Trophoblast cell (in vitro differentiated cells and primary cell): Measurements from ENCODE around the gene FREM1.

Experiments used
- DNase-seq, 2 donors: peaks; one replicate each; pipeline ENCODE4 v3.0.0-alpha.2; 2016
- H2AFZ ChIP-seq: 2 replicates; pipeline ENCODE4 v1.6.1; 2013; ENCODE audit warnings: low read length, moderate library complexity, mild to moderate bottlenecking; ENCODE audit not compliant: insufficient read depth, poor library complexity
- H2AK5ac ChIP-seq: 2 replicates; pipeline ENCODE4 v1.6.1; 2013; ENCODE audit warnings: mild to moderate bottlenecking, low read length
- H2BK120ac ChIP-seq: 2 replicates; pipeline ENCODE4 v1.6.1; 2013; ENCODE audit warnings: low read length, mild to moderate bottlenecking, moderate library complexity; ENCODE audit not compliant: insufficient read depth, poor library complexity
- H2BK12ac ChIP-seq: 2 replicates; pipeline ENCODE4 v1.6.1; 2013; ENCODE audit warnings: mild to moderate bottlenecking, low read length, moderate library complexity
- H2BK5ac ChIP-seq: 2 replicates; pipeline ENCODE4 v1.6.1; 2013; ENCODE audit warnings: low read length, low read depth, moderate library complexity, mild to moderate bottlenecking; ENCODE audit not compliant: poor library complexity
- H3K14ac ChIP-seq: 2 replicates; pipeline ENCODE4 v1.6.1; 2013; ENCODE audit warnings: mild to moderate bottlenecking, low read length
- H3K18ac ChIP-seq: 2 replicates; pipeline ENCODE4 v1.6.1; 2013; ENCODE audit warnings: mild to moderate bottlenecking, low read length
- H3K23ac ChIP-seq: 2 replicates; pipeline ENCODE4 v1.6.1; 2013; ENCODE audit warnings: low read length
- H3K27ac ChIP-seq: 2 replicates; pipeline ENCODE4 v1.5.1; 2013; ENCODE audit warnings: low read depth, mild to moderate bottlenecking, inconsistent platforms, low read length, moderate library complexity
- H3K27me3 ChIP-seq: 2 replicates; pipeline ENCODE4 v1.6.1; 2013; ENCODE audit warnings: inconsistent platforms, mild to moderate bottlenecking, low read length, moderate library complexity; ENCODE audit not compliant: insufficient read depth
- H3K36me3 ChIP-seq, 2 experiments: 1 replicate in 1 of 2; 2 replicates in 1 of 2; pipeline ENCODE4 v1.6.1; 2013; ENCODE audit warnings: low read length in 2 of 2, mild to moderate bottlenecking in 2 of 2, moderate library complexity in 1 of 2; ENCODE audit not compliant: insufficient read depth in 2 of 2, control insufficient read depth in 1 of 2
- H3K4ac ChIP-seq: 2 replicates; pipeline ENCODE4 v1.6.1; 2013; ENCODE audit warnings: low read depth, mild to moderate bottlenecking, low read length, moderate library complexity
- H3K4me1 ChIP-seq, 2 experiments: 1 replicate in 1 of 2; 2 replicates in 1 of 2; pipeline ENCODE4 v1.6.1; 2013; ENCODE audit warnings: low read length in 2 of 2, mild to moderate bottlenecking in 2 of 2, moderate library complexity in 1 of 2; ENCODE audit not compliant: insufficient read depth in 2 of 2, control insufficient read depth in 1 of 2
- H3K4me2 ChIP-seq: 2 replicates; pipeline ENCODE4 v1.6.1; 2013; ENCODE audit warnings: inconsistent platforms, mild to moderate bottlenecking, low read length, moderate library complexity
- H3K4me3 ChIP-seq: 2 replicates; pipeline ENCODE4 v1.5.1; 2013; ENCODE audit warnings: mild to moderate bottlenecking, low read depth, low read length, inconsistent platforms
- H3K79me1 ChIP-seq: one replicate; pipeline ENCODE4 v1.6.1; 2013; ENCODE audit warnings: low read length
- H3K79me2 ChIP-seq: 2 replicates; pipeline ENCODE4 v1.6.1; 2013; ENCODE audit warnings: low read length, mild to moderate bottlenecking; ENCODE audit not compliant: control insufficient read depth, insufficient read depth, poor library complexity
- H3K9ac ChIP-seq: 2 replicates; pipeline ENCODE4 v1.6.1; 2013; ENCODE audit warnings: mild to moderate bottlenecking, low read length
- H3K9me3 ChIP-seq: 2 replicates; pipeline ENCODE4 v1.6.1; 2013; ENCODE audit warnings: low read depth, mild to moderate bottlenecking, control low read depth, inconsistent platforms, low read length; ENCODE audit not compliant: insufficient read depth
- H4K12ac ChIP-seq: 2 replicates; pipeline ENCODE4 v1.6.1; 2013; ENCODE audit warnings: low read depth, mild to moderate bottlenecking, low read length, moderate library complexity
- H4K8ac ChIP-seq: 2 replicates; pipeline ENCODE4 v1.6.1; 2013; ENCODE audit warnings: low read depth, mild to moderate bottlenecking, low read length, moderate library complexity
- H4K91ac ChIP-seq: one replicate; pipeline ENCODE4 v1.6.1; 2013; ENCODE audit warnings: low read depth, mild to moderate bottlenecking, low read length, moderate library complexity
- WGBS: extraction: QIAGEN DNeasy Blood & Tissue Kit; methylation state at CpG from one replicate; pipeline ENCODE4 v1.1.7; 2013; ENCODE audit warnings: missing lambda C conversion rate; ENCODE audit not compliant: insufficient read length, insufficient coverage; ENCODE audit errors: extremely low coverage; 5-methylcytosine and 5-hydroxymethylcytosine counted together

Gene FREM1

DNA sequence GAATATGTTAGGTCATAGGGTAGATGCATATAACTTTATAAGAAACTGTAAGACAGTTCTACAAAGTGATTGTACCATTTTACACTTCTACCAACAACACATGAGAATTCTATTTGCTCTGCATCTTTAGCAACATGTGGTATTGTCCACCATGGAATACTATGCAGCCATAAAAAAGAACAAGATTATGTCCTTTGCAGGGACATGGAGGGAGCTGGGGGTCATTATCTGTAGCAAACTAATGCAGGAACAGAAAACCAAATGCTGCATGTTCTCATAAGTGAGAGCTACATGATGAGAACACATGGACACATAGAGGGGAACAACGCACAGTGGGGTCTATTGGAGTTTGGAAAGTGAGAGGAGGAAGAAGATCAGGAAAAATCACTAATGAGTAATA lies 165.5 kb downstream of the FREM1 start:
- H4K91ac ChIP-seq: no peak overlapping the region
- peaks cover 6 to 17% of the 10 kb centered on the region in 2 experiments for H3K36me3 ChIP-seq
- H3K27me3 ChIP-seq: no peaks in the 10 kb centered on the region
- peaks cover 2 to 7% of the 10 kb centered on the region in 2 experiments for H3K4me1 ChIP-seq
- H3K4me3 ChIP-seq: no peak overlapping the region
- H3K9me3 ChIP-seq: no peaks in the 10 kb centered on the region
- WGBS: no CpG with 5 or more reads among the region's 1 CpG
- H3K79me1 ChIP-seq: no peaks in the 10 kb centered on the region
- H2AK5ac ChIP-seq: no peak overlapping the region
- no peak overlapping the region for H2BK120ac ChIP-seq
- no peaks in the 10 kb centered on the region for H3K79me2 ChIP-seq
- H3K4me2 ChIP-seq: no peak overlapping the region
- H2BK12ac ChIP-seq: no peak overlapping the region
- H2BK5ac ChIP-seq: no peak overlapping the region
- H3K14ac ChIP-seq: no peak overlapping the region
- no peak overlapping the region for H3K4ac ChIP-seq
- no peak overlapping the region for H3K18ac ChIP-seq
- no peak overlapping the region for H2AFZ ChIP-seq
- no peak overlapping the region for H4K8ac ChIP-seq
- H3K9ac ChIP-seq: no peak overlapping the region
- DNase-seq: no peak
- H4K12ac ChIP-seq: no peak overlapping the region
- no peak overlapping the region for H3K27ac ChIP-seq
- H3K23ac ChIP-seq: no peak overlapping the region

DNA sequence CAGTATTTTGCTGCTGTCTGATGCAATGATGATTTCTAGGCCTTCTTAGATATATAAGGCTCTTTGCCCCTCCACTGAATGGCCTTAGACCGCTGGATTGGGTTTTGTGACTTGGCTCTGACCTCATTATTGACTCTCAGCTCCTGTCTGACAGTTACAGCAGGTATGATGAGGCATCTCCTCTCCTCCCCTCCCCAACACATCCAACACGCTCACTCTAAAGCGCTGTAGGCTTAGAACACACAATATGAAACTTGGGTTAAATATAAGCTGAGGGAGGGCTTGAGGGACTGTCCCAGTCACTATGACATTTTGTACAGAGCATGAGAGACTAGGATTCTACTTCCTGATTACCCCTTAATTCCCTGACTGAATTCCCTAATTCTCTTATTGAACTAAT lies 168.9 kb downstream of the FREM1 start:
- H3K9me3 ChIP-seq: no peaks in the 10 kb centered on the region
- H3K79me1 ChIP-seq: no peaks in the 10 kb centered on the region
- H4K8ac ChIP-seq: no peak overlapping the region
- no peak overlapping the region for H2BK120ac ChIP-seq
- peaks cover 8 to 12% of the 10 kb centered on the region in 2 experiments for H3K36me3 ChIP-seq
- H2AFZ ChIP-seq: no peak overlapping the region
- no peak overlapping the region for H4K12ac ChIP-seq
- no peak overlapping the region for H2BK12ac ChIP-seq
- H3K4me2 ChIP-seq: no peak overlapping the region
- H3K4ac ChIP-seq: no peak overlapping the region
- no peak overlapping the region for H3K4me3 ChIP-seq
- no CpG with 5 or more reads among the region's 3 CpGs for WGBS
- no peak overlapping the region for H3K18ac ChIP-seq
- peaks cover 2 to 3% of the 10 kb centered on the region in 2 experiments for H3K4me1 ChIP-seq
- no peak overlapping the region for H4K91ac ChIP-seq
- no peak overlapping the region for H2AK5ac ChIP-seq
- no peak for DNase-seq
- no peaks in the 10 kb centered on the region for H3K27me3 ChIP-seq
- H3K27ac ChIP-seq: no peak overlapping the region
- no peaks in the 10 kb centered on the region for H3K79me2 ChIP-seq
- H3K14ac ChIP-seq: no peak overlapping the region
- H2BK5ac ChIP-seq: no peak overlapping the region
- H3K9ac ChIP-seq: no peak overlapping the region
- H3K23ac ChIP-seq: no peak overlapping the region

DNA sequence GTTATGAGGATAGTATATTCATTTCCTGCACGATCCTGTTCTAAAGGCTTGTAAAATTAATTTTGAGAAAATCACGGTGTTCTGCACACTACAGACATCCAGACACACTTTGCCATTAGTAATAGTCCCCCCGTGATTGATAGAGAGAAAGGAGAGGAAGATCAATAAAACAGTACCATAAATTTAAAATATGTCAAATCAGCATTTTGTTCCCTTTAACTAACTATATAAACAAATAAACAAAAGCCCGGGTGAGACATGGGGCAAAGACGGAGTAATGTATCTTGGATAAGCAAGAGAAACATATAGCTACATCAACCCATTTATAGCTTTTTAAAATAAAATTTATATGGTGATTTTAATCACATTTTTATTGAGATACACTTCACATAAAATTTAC lies 177.1 kb downstream of the FREM1 start:
- H2BK12ac ChIP-seq: no peak overlapping the region
- no peak overlapping the region for H3K14ac ChIP-seq
- H3K4me1 ChIP-seq: no peaks in the 10 kb centered on the region
- H3K18ac ChIP-seq: no peak overlapping the region
- H4K91ac ChIP-seq: no peak overlapping the region
- no peaks in the 10 kb centered on the region for H3K79me1 ChIP-seq
- H3K4me3 ChIP-seq: no peak overlapping the region
- H3K9me3 ChIP-seq: no peaks in the 10 kb centered on the region
- no peak overlapping the region for H3K4ac ChIP-seq
- H3K27ac ChIP-seq: no peak overlapping the region
- peaks cover 2 to 5% of the 10 kb centered on the region in 2 experiments for H3K36me3 ChIP-seq
- H2AK5ac ChIP-seq: no peak overlapping the region
- H2BK5ac ChIP-seq: no peak overlapping the region
- H3K79me2 ChIP-seq: no peaks in the 10 kb centered on the region
- H4K8ac ChIP-seq: no peak overlapping the region
- H3K9ac ChIP-seq: no peak overlapping the region
- no peak overlapping the region for H3K4me2 ChIP-seq
- WGBS: no CpG with 5 or more reads among the region's 5 CpGs
- H2AFZ ChIP-seq: no peak overlapping the region
- H3K23ac ChIP-seq: no peak overlapping the region
- no peak overlapping the region for H2BK120ac ChIP-seq
- no peaks in the 10 kb centered on the region for H3K27me3 ChIP-seq
- DNase-seq: no peak
- no peak overlapping the region for H4K12ac ChIP-seq

DNA sequence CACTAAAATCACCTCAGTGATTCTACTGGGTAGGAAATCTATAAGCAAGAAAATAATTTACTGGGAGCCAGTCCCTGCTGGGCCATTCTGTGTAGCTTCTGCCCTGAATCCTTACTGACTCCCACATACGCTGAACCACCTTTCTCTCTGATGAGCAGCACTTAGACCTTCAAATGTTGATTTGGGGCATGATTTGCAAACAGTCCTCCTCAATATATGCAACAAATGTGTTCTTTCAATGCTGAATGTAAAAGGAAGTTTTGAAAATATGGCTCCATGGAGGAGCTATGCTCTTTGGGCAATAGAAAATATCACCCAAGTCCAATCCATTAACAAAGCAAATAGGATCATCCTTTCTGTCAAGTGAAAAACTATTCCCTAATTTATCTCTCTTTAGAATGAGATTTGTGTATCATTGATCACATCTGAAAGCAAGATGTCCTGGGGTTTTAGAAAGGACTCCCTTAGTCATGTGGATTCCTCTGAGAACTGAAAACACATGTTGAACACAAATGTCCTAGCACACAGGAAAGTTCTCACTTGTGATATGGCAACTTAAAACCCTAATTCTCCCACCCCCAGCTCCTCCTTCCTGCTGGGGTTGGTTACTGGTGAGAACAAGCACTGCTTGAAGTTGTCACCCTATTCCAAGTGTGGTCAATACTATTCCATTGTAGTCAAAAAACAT lies 178.8 kb downstream of the FREM1 start:
- no peaks in the 10 kb centered on the region for H3K4me1 ChIP-seq
- no peaks in the 10 kb centered on the region for H3K9me3 ChIP-seq
- peaks cover 0 to 1% of the 10 kb centered on the region in 2 experiments for H3K36me3 ChIP-seq
- H4K8ac ChIP-seq: no peak overlapping the region
- H3K79me1 ChIP-seq: no peaks in the 10 kb centered on the region
- H3K23ac ChIP-seq: no peak overlapping the region
- H2AK5ac ChIP-seq: no peak overlapping the region
- H4K91ac ChIP-seq: no peak overlapping the region
- no peak overlapping the region for H3K4me3 ChIP-seq
- no peaks in the 10 kb centered on the region for H3K27me3 ChIP-seq
- H2BK120ac ChIP-seq: no peak overlapping the region
- H3K18ac ChIP-seq: no peak overlapping the region
- DNase-seq: no peak
- no peak overlapping the region for H2AFZ ChIP-seq
- no peak overlapping the region for H3K27ac ChIP-seq
- H3K4ac ChIP-seq: no peak overlapping the region
- H4K12ac ChIP-seq: no peak overlapping the region
- no peaks in the 10 kb centered on the region for H3K79me2 ChIP-seq
- H3K9ac ChIP-seq: no peak overlapping the region
- no peak overlapping the region for H3K14ac ChIP-seq
- no peak overlapping the region for H2BK12ac ChIP-seq
- no CpG with 5 or more reads among the region's 1 CpG for WGBS
- H2BK5ac ChIP-seq: no peak overlapping the region
- no peak overlapping the region for H3K4me2 ChIP-seq
